Panc1 (cell line): Measurements from ENCODE around the gene SLC9A9. TPM values are rescaled to one million over a fixed set of nuclear protein-coding genes. Genes with fewer than 3 reads are reported as not detected.

Source experiments
- ATAC-seq: fragments of 200-7000 bp; cut with Tn5 transposase; 2 replicates; pipeline ENCODE4 v1.9.1; 2020; ENCODE audit warnings: mild to moderate bottlenecking, moderate library complexity
- BruUV-seq: library from RNA; stranded (reverse); fragments of 400-500 nt; replicated peaks from 2 replicates; lab custom pipeline; 2021; lab: Mats Ljungman, UMichigan
- CTCF ChIA-PET: fragments of 300-600 bp; sonication (Branson Sonifier 250); formaldehyde crosslinking; loops from one replicate; lab custom pipeline; 2022; ENCODE audit warnings: antibody characterized with exemption; lab: Charles Lee
- POLR2A ChIA-PET: fragments of 300-600 bp; sonication (Branson Sonifier 250); formaldehyde crosslinking; loops from one replicate; lab custom pipeline; 2022; ENCODE audit warnings: antibody characterized with exemption; lab: Charles Lee
- DNase-seq: peaks from one replicate; pipeline ENCODE4 v3.0.0-alpha.2; 2010; ENCODE audit warnings: low read depth, low spot score
- H3K27ac ChIP-seq: 2 replicates; pipeline ENCODE4 v1.5.1; 2011; ENCODE audit warnings: mild to moderate bottlenecking, low read length, inconsistent platforms
- H3K27me3 ChIP-seq: fragments of 200-500 bp; sonication (Bioruptor generic); 2 replicates; pipeline ENCODE4 v1.6.0; 2014; ENCODE audit warnings: low read length, inconsistent platforms; ENCODE audit not compliant: control insufficient read depth, insufficient read depth
- H3K36me3 ChIP-seq: fragments of 200-500 bp; sonication (Bioruptor generic); 2 replicates; pipeline ENCODE4 v1.5.1; 2014; ENCODE audit warnings: inconsistent platforms, mild to moderate bottlenecking, low read length, moderate library complexity; ENCODE audit not compliant: control insufficient read depth, insufficient read depth
- H3K4me1 ChIP-seq: 2 replicates; pipeline ENCODE4 v1.5.1; 2011; ENCODE audit warnings: inconsistent platforms, mild to moderate bottlenecking, low read length, moderate library complexity; ENCODE audit not compliant: control insufficient read depth, insufficient read depth
- H3K4me3 ChIP-seq, 2 experiments: 2 replicates each; pipeline ENCODE4 v1.5.1; 2011 to 2012; ENCODE audit warnings: low read depth in 2 of 2, low read length in 2 of 2, mild to moderate bottlenecking in 2 of 2, inconsistent platforms in 1 of 2, moderate library complexity in 1 of 2
- H3K9me3 ChIP-seq: fragments of 200-500 bp; sonication (Bioruptor generic); 2 replicates; pipeline ENCODE4 v1.5.1; 2014; ENCODE audit warnings: low read depth, mild to moderate bottlenecking, inconsistent platforms, low read length, moderate library complexity; ENCODE audit not compliant: control insufficient read depth, insufficient read depth
- POLR2AphosphoS5 ChIP-seq: IDR thresholded peaks from 2 replicates; pipeline ENCODE4 v1.6.1; 2012; ENCODE audit warnings: mild to moderate bottlenecking, low read depth, low read length, moderate library complexity
- SIN3A ChIP-seq: IDR thresholded peaks from 2 replicates; pipeline ENCODE4 v1.6.1; 2012; ENCODE audit warnings: low read depth, mild to moderate bottlenecking, low read length, moderate library complexity, borderline replicate concordance; ENCODE audit not compliant: insufficient read depth
- TCF7L2 ChIP-seq: IDR thresholded peaks from 2 replicates; pipeline ENCODE4 v1.6.1; 2011; ENCODE audit warnings: mild to moderate bottlenecking, low read depth, low read length, inconsistent platforms
- in situ Hi-C: cut with HindIII; loops from 2 replicates; pipeline ENCODE4 v1.10.0; 2016; ENCODE audit warnings: low sequenced_read_pairs, low pct_unique_long_range_greater_than_20kb
- intact Hi-C: fragments of 100-400 bp; cut with micrococcal nuclease; formaldehyde crosslinking; loops from one replicate; pipeline ENCODE4 v1.10.0; 2022; ENCODE audit not compliant: unreplicated experiment
- total RNA-seq: library from RNA; stranded (reverse); gene quantifications from one replicate; pipeline ENCODE4 v1.2.1, GENCODE V29; 2021; ENCODE audit not compliant: unreplicated experiment
- TF ChIP-seq, protein P1 (sequence below), 2 experiments: IDR thresholded peaks; 2 replicates each; pipeline ENCODE4 v1.6.1; 2011 to 2012; ENCODE audit warnings: low read depth in 2 of 2, control low read depth in 1 of 2, low read length in 1 of 2, mild to moderate bottlenecking in 1 of 2, moderate library complexity in 1 of 2; ENCODE audit not compliant: insufficient read depth in 1 of 2
- TF ChIP-seq, protein P2 (sequence below): fragments of 450-650 bp; IDR thresholded peaks from 2 replicates; pipeline ENCODE4 v1.5.1; 2017; ENCODE audit warnings: mild to moderate bottlenecking

The SLC9A9 gene
- total RNA-seq, 1 experiment from 2014 or later = not detected

DNA sequence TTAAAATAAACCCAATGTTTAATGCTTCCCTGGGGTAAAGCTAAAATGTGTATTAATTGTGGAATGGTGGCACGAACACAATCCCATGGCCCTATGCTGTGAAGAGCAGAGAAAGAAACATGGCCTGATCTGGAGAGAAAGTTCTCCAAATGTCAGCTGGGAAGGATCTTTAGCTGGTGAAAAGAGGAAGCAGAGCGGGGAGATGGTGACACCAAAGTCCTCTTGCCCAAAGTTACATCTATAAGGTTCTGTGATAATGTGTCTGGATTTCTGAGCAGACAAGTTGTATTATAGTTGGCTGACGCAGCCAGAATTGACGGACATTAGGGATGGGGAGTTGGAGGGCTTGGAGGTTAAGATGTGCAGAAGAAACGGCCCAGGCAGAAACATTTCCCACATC, 532.5 kb downstream of the SLC9A9 start:
- no peak overlapping the region for H3K27ac ChIP-seq
- ATAC-seq (no peak), DNase-seq (no peak)
- intact Hi-C loops (no loop called here), in situ Hi-C loops (no loop called here)
- POLR2A ChIA-PET = no interaction called here
- TF ChIP-seq, protein P1, sequence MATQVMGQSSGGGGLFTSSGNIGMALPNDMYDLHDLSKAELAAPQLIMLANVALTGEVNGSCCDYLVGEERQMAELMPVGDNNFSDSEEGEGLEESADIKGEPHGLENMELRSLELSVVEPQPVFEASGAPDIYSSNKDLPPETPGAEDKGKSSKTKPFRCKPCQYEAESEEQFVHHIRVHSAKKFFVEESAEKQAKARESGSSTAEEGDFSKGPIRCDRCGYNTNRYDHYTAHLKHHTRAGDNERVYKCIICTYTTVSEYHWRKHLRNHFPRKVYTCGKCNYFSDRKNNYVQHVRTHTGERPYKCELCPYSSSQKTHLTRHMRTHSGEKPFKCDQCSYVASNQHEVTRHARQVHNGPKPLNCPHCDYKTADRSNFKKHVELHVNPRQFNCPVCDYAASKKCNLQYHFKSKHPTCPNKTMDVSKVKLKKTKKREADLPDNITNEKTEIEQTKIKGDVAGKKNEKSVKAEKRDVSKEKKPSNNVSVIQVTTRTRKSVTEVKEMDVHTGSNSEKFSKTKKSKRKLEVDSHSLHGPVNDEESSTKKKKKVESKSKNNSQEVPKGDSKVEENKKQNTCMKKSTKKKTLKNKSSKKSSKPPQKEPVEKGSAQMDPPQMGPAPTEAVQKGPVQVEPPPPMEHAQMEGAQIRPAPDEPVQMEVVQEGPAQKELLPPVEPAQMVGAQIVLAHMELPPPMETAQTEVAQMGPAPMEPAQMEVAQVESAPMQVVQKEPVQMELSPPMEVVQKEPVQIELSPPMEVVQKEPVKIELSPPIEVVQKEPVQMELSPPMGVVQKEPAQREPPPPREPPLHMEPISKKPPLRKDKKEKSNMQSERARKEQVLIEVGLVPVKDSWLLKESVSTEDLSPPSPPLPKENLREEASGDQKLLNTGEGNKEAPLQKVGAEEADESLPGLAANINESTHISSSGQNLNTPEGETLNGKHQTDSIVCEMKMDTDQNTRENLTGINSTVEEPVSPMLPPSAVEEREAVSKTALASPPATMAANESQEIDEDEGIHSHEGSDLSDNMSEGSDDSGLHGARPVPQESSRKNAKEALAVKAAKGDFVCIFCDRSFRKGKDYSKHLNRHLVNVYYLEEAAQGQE (IDR thresholded peaks at IDR 0.05; ENCODE audit: insufficient read depth in 1 of 2, low read depth in 2 of 2, low read length in 1 of 2) = no peak
- TF ChIP-seq, protein P2, sequence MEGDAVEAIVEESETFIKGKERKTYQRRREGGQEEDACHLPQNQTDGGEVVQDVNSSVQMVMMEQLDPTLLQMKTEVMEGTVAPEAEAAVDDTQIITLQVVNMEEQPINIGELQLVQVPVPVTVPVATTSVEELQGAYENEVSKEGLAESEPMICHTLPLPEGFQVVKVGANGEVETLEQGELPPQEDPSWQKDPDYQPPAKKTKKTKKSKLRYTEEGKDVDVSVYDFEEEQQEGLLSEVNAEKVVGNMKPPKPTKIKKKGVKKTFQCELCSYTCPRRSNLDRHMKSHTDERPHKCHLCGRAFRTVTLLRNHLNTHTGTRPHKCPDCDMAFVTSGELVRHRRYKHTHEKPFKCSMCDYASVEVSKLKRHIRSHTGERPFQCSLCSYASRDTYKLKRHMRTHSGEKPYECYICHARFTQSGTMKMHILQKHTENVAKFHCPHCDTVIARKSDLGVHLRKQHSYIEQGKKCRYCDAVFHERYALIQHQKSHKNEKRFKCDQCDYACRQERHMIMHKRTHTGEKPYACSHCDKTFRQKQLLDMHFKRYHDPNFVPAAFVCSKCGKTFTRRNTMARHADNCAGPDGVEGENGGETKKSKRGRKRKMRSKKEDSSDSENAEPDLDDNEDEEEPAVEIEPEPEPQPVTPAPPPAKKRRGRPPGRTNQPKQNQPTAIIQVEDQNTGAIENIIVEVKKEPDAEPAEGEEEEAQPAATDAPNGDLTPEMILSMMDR = no peak
- no peak for TF ChIP-seq SIN3A
- TF ChIP-seq POLR2AphosphoS5 = no peak
- no peak for TF ChIP-seq TCF7L2
- H3K27me3 ChIP-seq = 0 out of 2 replicates have a peak, but pooled peaks cover 2% of the 10 kb centered on the region
- H3K9me3 ChIP-seq = no peaks in the 10 kb centered on the region
- no TSS peak for BruUV-seq
- CTCF ChIA-PET = no interaction called here
- H3K36me3 ChIP-seq = no peaks in the 10 kb centered on the region
- no peak overlapping the region for H3K4me3 ChIP-seq
- H3K4me1 ChIP-seq = no peaks in the 10 kb centered on the region

DNA sequence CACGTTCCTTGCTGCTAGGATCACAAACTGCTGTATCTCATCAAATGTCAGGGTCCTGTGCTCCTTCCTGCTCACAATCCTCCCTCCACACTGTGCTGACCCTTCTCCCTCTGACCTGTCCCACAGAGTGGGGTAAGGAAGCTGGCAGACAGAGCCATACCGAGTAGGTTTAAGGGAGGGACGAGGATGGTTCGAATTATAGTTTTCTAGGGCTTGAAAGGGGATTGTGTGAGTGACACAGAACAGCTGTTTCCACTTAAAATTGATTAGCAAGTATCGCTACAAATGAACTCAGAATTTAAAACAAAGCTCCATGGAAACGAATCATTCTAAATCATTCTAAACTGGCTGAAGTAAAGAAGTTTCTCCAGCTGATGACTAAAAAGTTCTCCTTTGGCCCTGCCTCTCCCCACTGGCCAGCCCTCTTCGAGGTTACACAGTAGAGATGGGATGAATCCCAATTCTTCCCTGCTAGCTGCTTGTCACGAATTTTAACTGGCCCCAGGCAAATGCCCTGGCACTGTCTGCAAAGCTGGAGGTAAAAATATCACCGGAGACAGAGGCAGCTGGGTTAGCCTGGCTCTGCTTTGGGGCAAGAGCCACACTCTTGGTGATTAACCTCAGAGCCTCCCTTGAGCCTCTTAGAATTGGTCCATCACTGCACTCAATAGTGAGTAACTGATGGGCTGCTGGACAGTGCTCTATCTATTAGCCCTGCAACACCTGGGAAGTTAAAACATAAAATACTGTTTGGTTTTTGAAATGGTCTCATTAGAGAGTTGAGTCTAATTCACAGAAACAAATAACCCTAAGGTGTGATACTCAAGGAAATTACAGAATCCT, 533.8 kb downstream of the SLC9A9 start:
- ChIA-PET CTCF (no interaction called here), POLR2A (no interaction called here)
- TF ChIP-seq TCF7L2 (no peak), POLR2AphosphoS5 (no peak), SIN3A (no peak)
- TF ChIP-seq, protein P1 (IDR thresholded peaks at IDR 0.05; ENCODE audit: insufficient read depth in 1 of 2, low read depth in 2 of 2, low read length in 1 of 2) = no peak
- TF ChIP-seq, protein P2 = no peak
- Histone ChIP-seq H3K27me3 (0 out of 2 replicates have a peak, but pooled peaks cover 2% of the 10 kb centered on the region), H3K4me1 (no peaks in the 10 kb centered on the region), H3K4me3 (no peak overlapping the region), H3K36me3 (no peaks in the 10 kb centered on the region), H3K27ac (no peak overlapping the region), H3K9me3 (no peaks in the 10 kb centered on the region)
- no peak for DNase-seq
- ATAC-seq = no peak
- BruUV-seq = no TSS peak
- intact Hi-C loops = no loop called here
- in situ Hi-C loops = no loop called here
